GM20431 (cell line): ENCODE results near the gene CACNA1I.

Experiments used
- in situ Hi-C: fragments of 300-500 bp; cut with MseI, MboI; formaldehyde crosslinking; loops from one replicate; pipeline ENCODE4 v1.15.0; 2020; ENCODE audit warnings: low sequenced_read_pairs; ENCODE audit not compliant: unreplicated experiment

Gene CACNA1I

GRCh38 chr22:39682994-39683393 is 112.4 kb downstream of the CACNA1I start:
- in situ Hi-C loops, result no loop called here

GRCh38 chr22:39683639-39684038 is 113.1 kb downstream of the CACNA1I start:
- in situ Hi-C loops, result no loop called here

GRCh38 chr22:39684702-39685281 is 114.2 kb downstream of the CACNA1I start:
- in situ Hi-C loops, result no loop called here

- in situ Hi-C loops, result no loop called here
Measured at GRCh38 chr22:39685336-39686177, 115.0 kb downstream of the CACNA1I start.

- in situ Hi-C loops, result no loop called here
Measured at GRCh38 chr22:39686178-39686620, 115.6 kb downstream of the CACNA1I start.

- in situ Hi-C loops, result no loop called here
Measured at GRCh38 chr22:39686776-39687525, 116.4 kb downstream of the CACNA1I start.

- in situ Hi-C loops, result no loop called here
Measured at GRCh38 chr22:39688186-39688785, 117.7 kb downstream of the CACNA1I start.

- in situ Hi-C loops, result no loop called here
Measured at GRCh38 chr22:39689421-39689820, 118.9 kb downstream of the CACNA1I start.

GRCh38 chr22:39690881-39691605 is 120.5 kb downstream of the CACNA1I start:
- in situ Hi-C loops, result no loop called here

- in situ Hi-C loops, result no loop called here
Measured at GRCh38 chr22:39693943-39694500, 123.5 kb downstream of the CACNA1I start.

GRCh38 chr22:39697790-39698430 is 127.4 kb downstream of the CACNA1I start:
- in situ Hi-C loops, result no loop called here

GRCh38 chr22:39699631-39700360 is 129.2 kb downstream of the CACNA1I start:
- in situ Hi-C loops, result no loop called here

- in situ Hi-C loops, result no loop called here
Measured at GRCh38 chr22:39700565-39700964, 130.0 kb downstream of the CACNA1I start.

- in situ Hi-C loops, result no loop called here
Measured at GRCh38 chr22:39703091-39703490, 132.5 kb downstream of the CACNA1I start.

- in situ Hi-C loops, result no loop called here
Measured at GRCh38 chr22:39703928-39704639, 133.5 kb downstream of the CACNA1I start.

- in situ Hi-C loops, result no loop called here
Measured at GRCh38 chr22:39705386-39705785, 134.8 kb downstream of the CACNA1I start.

GRCh38 chr22:39706376-39707140 is 136.0 kb downstream of the CACNA1I start:
- in situ Hi-C loops, result no loop called here
